Endometrium (tissue), 2 donors: ENCODE measurements around the gene VPS18.

ENCODE experiments used
- FAIRE-seq: peaks from 2 replicates; lab custom pipeline; 2012; peaks lifted over from hg19 to GRCh38; lab: Jason Lieb, UNC
- donor health status: control.
- donor health status: control.

Gene VPS18

GRCh38 chr15:40902605-40903561 lies 8.6 kb downstream of the VPS18 start:
- FAIRE-seq, result no peak

GRCh38 chr15:40904552-40905201 lies 10.4 kb downstream of the VPS18 start:
- FAIRE-seq, result no peak

GRCh38 chr15:40906091-40906990 lies 12.1 kb downstream of the VPS18 start:
- FAIRE-seq, result no peak

GRCh38 chr15:40906991-40907802 lies 12.9 kb downstream of the VPS18 start:
- no peak for FAIRE-seq

GRCh38 chr15:40908095-40908494 lies 13.8 kb downstream of the VPS18 start:
- FAIRE-seq, result no peak

GRCh38 chr15:40909662-40910630 lies 15.7 kb downstream of the VPS18 start:
- FAIRE-seq, result peak; percentile 66

- no peak for FAIRE-seq
Measured at GRCh38 chr15:40911141-40911540, 16.9 kb downstream of the VPS18 start.

GRCh38 chr15:40911693-40912092 lies 17.4 kb downstream of the VPS18 start:
- no peak for FAIRE-seq

GRCh38 chr15:40912478-40912877 lies 18.2 kb downstream of the VPS18 start:
- no peak for FAIRE-seq

- FAIRE-seq, result no peak
Measured at GRCh38 chr15:40914013-40914412, 19.8 kb downstream of the VPS18 start.

GRCh38 chr15:40914486-40914885 lies 20.2 kb downstream of the VPS18 start:
- FAIRE-seq, result no peak

GRCh38 chr15:40915116-40915661 lies 20.9 kb downstream of the VPS18 start:
- no peak for FAIRE-seq

GRCh38 chr15:40915679-40916078 lies 21.4 kb downstream of the VPS18 start:
- FAIRE-seq, result no peak

- no peak for FAIRE-seq
Measured at GRCh38 chr15:40917585-40917984, 23.3 kb downstream of the VPS18 start.

GRCh38 chr15:40918146-40918798 lies 24.0 kb downstream of the VPS18 start:
- no peak for FAIRE-seq

GRCh38 chr15:40918799-40919392 lies 24.6 kb downstream of the VPS18 start:
- FAIRE-seq, result no peak

GRCh38 chr15:40921949-40922607 lies 27.8 kb downstream of the VPS18 start:
- FAIRE-seq, result no peak

GRCh38 chr15:40922608-40923005 lies 28.4 kb downstream of the VPS18 start:
- FAIRE-seq, result no peak
